CD4-positive, alpha-beta T cell (primary cell): ENCODE measurements around the gene EIF5. TPM values are rescaled to one million over a fixed set of nuclear protein-coding genes. Genes with fewer than 3 reads are reported as not detected.

ENCODE experiments used
- ATAC-seq: fragments of 200-7000 bp; cut with Tn5 transposase; one replicate; pipeline ENCODE4 v1.10.0; 2022; ENCODE audit warnings: mild to moderate bottlenecking; ENCODE audit not compliant: poor library complexity
- CTCF ChIA-PET: fragments of 350-600 bp; sonication (Branson Sonifier 250); formaldehyde crosslinking; loops from one replicate; lab custom pipeline; 2021; ENCODE audit warnings: antibody characterized with exemption, inconsistent platforms; lab: Charles Lee
- POLR2A ChIA-PET: fragments of 350-600 bp; sonication (Branson Sonifier 250); formaldehyde crosslinking; loops from one replicate; lab custom pipeline; 2021; ENCODE audit warnings: antibody characterized with exemption, inconsistent platforms; lab: Charles Lee
- DNase-seq, 14 experiments: peaks; one replicate each; pipeline ENCODE4 v3.0.0-alpha.2; 2013 to 2020; ENCODE audit warnings: mixed read lengths in 2 of 14
- H3K27ac ChIP-seq, 2 donors: one replicate each; pipeline versions ENCODE4 v1.5.1 to v1.7.0; 2013; ENCODE audit warnings: low read length in 2 of 2, low read depth in 1 of 2, mild to moderate bottlenecking in 1 of 2
- H3K27me3 ChIP-seq, 2 experiments: 1 replicate in 1 of 2; 2 replicates in 1 of 2; pipeline versions ENCODE4 v1.6.1 to v1.7.0; 2013; ENCODE audit warnings: low read length in 2 of 2, control low read depth in 1 of 2, mild to moderate bottlenecking in 1 of 2, moderate library complexity in 1 of 2; ENCODE audit not compliant: insufficient read depth in 2 of 2, control insufficient read depth in 1 of 2
- H3K36me3 ChIP-seq: one replicate; pipeline ENCODE4 v1.6.1; 2013; ENCODE audit warnings: low read length, control low read depth; ENCODE audit not compliant: insufficient read depth
- H3K4me1 ChIP-seq: one replicate; pipeline ENCODE4 v1.6.1; 2013; ENCODE audit warnings: low read length, control low read depth; ENCODE audit not compliant: insufficient read depth
- H3K4me3 ChIP-seq: one replicate; pipeline ENCODE4 v1.5.1; 2013; ENCODE audit warnings: mild to moderate bottlenecking, low read length, moderate library complexity
- H3K9me3 ChIP-seq, 2 experiments: 1 replicate in 1 of 2; 2 replicates in 1 of 2; pipeline versions ENCODE4 v1.6.1 to v1.7.0; 2013; ENCODE audit warnings: low read length in 2 of 2, mild to moderate bottlenecking in 2 of 2, control low read depth in 1 of 2, moderate library complexity in 1 of 2; ENCODE audit not compliant: control insufficient read depth in 1 of 2, insufficient read depth in 1 of 2
- H3K27ac Mint-ChIP-seq: one replicate; pipeline ENCODE4 v1.8.0; 2020; ENCODE audit warnings: mixed read lengths
- H3K27me3 Mint-ChIP-seq: one replicate; pipeline ENCODE4 v1.8.0; 2021; ENCODE audit warnings: mixed read lengths
- H3K36me3 Mint-ChIP-seq: one replicate; pipeline ENCODE4 v1.8.0; 2021; ENCODE audit warnings: low read depth, mixed read lengths
- H3K4me1 Mint-ChIP-seq: one replicate; pipeline ENCODE4 v1.8.0; 2021; ENCODE audit warnings: low read depth, mixed read lengths
- H3K4me3 Mint-ChIP-seq: one replicate; pipeline ENCODE4 v1.8.0; 2020; ENCODE audit warnings: mild to moderate bottlenecking, mixed read lengths
- H3K9me3 Mint-ChIP-seq: one replicate; pipeline ENCODE4 v1.8.0; 2020; ENCODE audit warnings: mixed read lengths
- intact Hi-C, 2 experiments: fragments of 100-400 bp; cut with DNase I in 1 of 2; cut with micrococcal nuclease in 1 of 2; formaldehyde crosslinking; loops; one replicate each; pipeline versions ENCODE4 v1.15.1 to v1.9.0; 2023 to 2025; cut with DNase I, micrococcal nuclease
- total RNA-seq, 174 experiments: library from RNA in 2 of 174; stranded (reverse) in 2 of 174; gene quantifications; one replicate each; pipeline ENCODE4 v1.2.3 and lab custom pipeline; 2021 to 2026
- TF ChIP-seq, protein P1 (sequence below): fragments of 200-600 bp; IDR thresholded peaks from one replicate; pipeline ENCODE4 v1.8.0; 2022; ENCODE audit warnings: antibody characterized with exemption, mild to moderate bottlenecking

The EIF5 gene
- total RNA-seq, 2 experiments from 2014 or later, result 658 TPM

DNA sequence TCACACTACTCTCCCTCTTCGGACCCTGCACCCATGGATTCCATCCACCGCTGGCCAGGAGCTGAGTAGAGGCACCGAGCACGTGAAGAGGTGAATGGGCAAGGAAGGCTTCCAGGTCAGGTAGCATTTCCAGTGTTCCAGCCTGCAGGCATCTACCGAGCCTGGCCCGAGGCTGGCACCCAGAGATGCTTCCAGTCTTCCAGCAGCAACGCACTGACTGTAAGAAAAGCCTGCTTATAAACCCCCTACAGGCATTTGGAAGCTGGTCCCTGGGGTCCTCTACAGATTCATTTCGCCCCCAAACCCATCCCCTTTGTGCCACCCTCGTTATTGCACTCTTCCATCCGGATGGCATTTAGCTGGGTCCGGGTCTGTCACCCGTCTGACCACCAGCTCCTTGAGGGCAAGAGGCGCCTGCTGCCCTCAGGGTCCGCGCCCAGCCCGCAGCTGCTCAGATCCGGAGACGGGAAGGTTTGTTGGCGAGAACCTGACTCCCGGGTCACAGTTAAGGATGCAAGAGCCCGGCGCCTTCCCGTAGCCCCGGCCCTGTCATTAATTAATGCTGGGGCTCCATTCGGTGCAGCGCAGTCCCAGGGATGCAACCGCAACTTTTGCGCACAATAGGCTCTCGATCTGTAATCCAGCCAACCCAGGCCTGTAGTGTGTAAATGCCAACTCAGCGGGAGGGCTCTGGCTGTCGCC is 50.6 kb downstream of the EIF5 start:
- ChIA-PET POLR2A (interaction anchor here (0.6 to 2.1 kb wide), 8 partner anchors 15 to 1917 kb away, joined by 3 to 32 read pairs (median 4); partner anchors contain the start of genes BRF1, EIF5, XRCC3 and ZFYVE21), CTCF (interaction anchor here (0.6 to 1.4 kb wide), 3 partner anchors 19 to 50 kb away, joined by 3 read pairs; no protein-coding TSS in a partner anchor)
- Mint-ChIP-seq H3K36me3 (peaks cover 13% of the 10 kb centered on the region), H3K9me3 (no peaks in the 10 kb centered on the region), H3K4me1 (peaks cover 38% of the 10 kb centered on the region), H3K27me3 (no peaks in the 10 kb centered on the region), H3K4me3 (peak overlapping the region; percentile 99), H3K27ac (peak overlapping the region; percentile 96)
- Histone ChIP-seq H3K9me3 (no peaks in the 10 kb centered on the region), H3K4me3 (peak overlapping the region; percentile 89), H3K27me3 (no peaks in the 10 kb centered on the region), H3K27ac (peak overlapping the region; percentile 84 to 92), H3K4me1 (peaks cover 24% of the 10 kb centered on the region), H3K36me3 (no peaks in the 10 kb centered on the region)
- DNase-seq (peak in 3 of 14 experiments; percentile 5 to 34 (median 6)), ATAC-seq (no peak)
- intact Hi-C loops, result loop anchor here (1.0 to 5.0 kb wide), 4 partner anchors 49 to 178 kb away; partner anchors contain the start of genes BAG5 (in 1 of the 2), COA8 (in 1 of the 2) and TRMT61A (in 1 of the 2)
- TF ChIP-seq, protein P1, sequence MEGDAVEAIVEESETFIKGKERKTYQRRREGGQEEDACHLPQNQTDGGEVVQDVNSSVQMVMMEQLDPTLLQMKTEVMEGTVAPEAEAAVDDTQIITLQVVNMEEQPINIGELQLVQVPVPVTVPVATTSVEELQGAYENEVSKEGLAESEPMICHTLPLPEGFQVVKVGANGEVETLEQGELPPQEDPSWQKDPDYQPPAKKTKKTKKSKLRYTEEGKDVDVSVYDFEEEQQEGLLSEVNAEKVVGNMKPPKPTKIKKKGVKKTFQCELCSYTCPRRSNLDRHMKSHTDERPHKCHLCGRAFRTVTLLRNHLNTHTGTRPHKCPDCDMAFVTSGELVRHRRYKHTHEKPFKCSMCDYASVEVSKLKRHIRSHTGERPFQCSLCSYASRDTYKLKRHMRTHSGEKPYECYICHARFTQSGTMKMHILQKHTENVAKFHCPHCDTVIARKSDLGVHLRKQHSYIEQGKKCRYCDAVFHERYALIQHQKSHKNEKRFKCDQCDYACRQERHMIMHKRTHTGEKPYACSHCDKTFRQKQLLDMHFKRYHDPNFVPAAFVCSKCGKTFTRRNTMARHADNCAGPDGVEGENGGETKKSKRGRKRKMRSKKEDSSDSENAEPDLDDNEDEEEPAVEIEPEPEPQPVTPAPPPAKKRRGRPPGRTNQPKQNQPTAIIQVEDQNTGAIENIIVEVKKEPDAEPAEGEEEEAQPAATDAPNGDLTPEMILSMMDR, result no peak

DNA sequence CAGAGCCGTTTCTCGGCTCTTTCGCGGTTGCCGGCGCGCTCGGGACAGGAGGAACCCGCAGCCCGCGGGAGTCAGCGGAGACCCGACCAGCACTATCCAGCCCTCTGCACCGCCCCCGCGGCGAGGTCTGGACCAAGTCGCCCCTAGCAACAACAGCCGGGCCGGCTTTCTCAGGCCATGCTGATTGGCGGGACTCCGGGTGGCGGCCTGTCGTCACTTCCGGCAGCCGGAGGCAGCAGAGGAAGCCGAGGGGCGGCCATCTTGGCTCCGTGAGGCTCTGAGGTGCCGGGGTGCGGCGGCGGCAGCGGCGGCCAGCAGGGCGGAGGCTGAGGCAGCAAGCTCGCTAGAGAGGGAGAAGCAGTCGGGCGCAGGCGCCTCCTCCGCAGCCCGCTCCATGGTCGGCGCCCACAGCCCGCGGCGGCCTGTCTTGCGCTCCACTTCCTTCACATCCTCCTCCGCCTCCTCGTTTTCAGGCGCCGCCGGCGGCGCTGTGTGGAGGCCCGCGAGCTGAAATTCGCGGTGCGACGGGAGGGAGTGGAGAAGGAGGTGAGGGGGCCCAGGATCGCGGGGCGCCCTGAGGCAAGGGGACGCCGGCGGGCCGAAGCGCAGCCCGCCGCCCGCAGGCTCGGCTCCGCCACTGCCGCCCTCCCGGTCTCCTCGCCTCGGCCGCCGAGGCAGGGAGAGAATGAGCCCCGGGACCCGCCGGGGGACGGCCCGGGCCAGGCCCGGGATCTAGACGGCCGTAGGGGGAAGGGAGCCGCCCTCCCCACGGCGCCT is 51.3 kb downstream of the EIF5 start, which contains the start of gene MARK3:
Gene MARK3, plus strand, starts transcription at position 264 of the 777 bp plus-strand sequence. CDS start 615 bp downstream, outside the sequence.
- peak; percentile 91 to 98 (median 94) for DNase-seq
- POLR2A ChIA-PET, result interaction anchor here (1.0 to 2.1 kb wide), 7 partner anchors 14 to 330 kb away, joined by 3 to 32 read pairs (median 4); partner anchors contain the start of genes EIF5, XRCC3 and ZFYVE21

More for the DNA sequence above, 51.3 kb downstream of the EIF5 start, which contains the start of gene MARK3:
- Histone ChIP-seq H3K27ac (peak within 1 kb of the TSS; percentile 84 to 92), H3K27me3 (no peaks in the 10 kb centered on the region), H3K4me3 (peak within 1 kb of the TSS; percentile 89), H3K9me3 (no peaks in the 10 kb centered on the region), H3K4me1 (peaks cover 27% of the 10 kb centered on the region), H3K36me3 (no peaks in the 10 kb centered on the region)
- intact Hi-C loops, result loop anchor here (1.0 to 5.0 kb wide), 4 partner anchors 50 to 177 kb away; partner anchors contain the start of genes BAG5 (in 1 of the 2), COA8 (in 1 of the 2) and TRMT61A (in 1 of the 2)
- Mint-ChIP-seq H3K9me3 (no peaks in the 10 kb centered on the region), H3K27me3 (no peaks in the 10 kb centered on the region), H3K4me1 (peaks cover 41% of the 10 kb centered on the region), H3K36me3 (peaks cover 13% of the 10 kb centered on the region), H3K27ac (peak within 1 kb of the TSS; percentile 96), H3K4me3 (peak within 1 kb of the TSS; percentile 99)
- CTCF ChIA-PET, result interaction anchor here (0.6 to 1.4 kb wide), 5 partner anchors 11 to 52 kb away, joined by 3 read pairs; partner anchors contain the start of gene EIF5
- TF ChIP-seq, protein P1, result peak; percentile 42
- ATAC-seq, result peak; percentile 89
